Adrenal gland (tissue), 12 donors: ENCODE measurements around the gene DLGAP1. TPM values are rescaled to one million over a fixed set of nuclear protein-coding genes. Genes with fewer than 3 reads are reported as not detected.

ENCODE experiments used
- DNase-seq, 7 donors: peaks; one replicate each; pipeline ENCODE4 v3.0.0-alpha.2; 2019 to 2020
- H3K27ac ChIP-seq, 5 donors: fragments of 200-600 bp; sonication (generic) in 4 of 5; 1 replicate in 3 of 5; 2 replicates in 2 of 5; pipeline versions ENCODE4 v1.5.1 to v1.8.0; 2016 to 2020; ENCODE audit warnings: mild to moderate bottlenecking in 1 of 5
- H3K27me3 ChIP-seq: fragments of 200-600 bp; 2 replicates; pipeline ENCODE4 v1.8.0; 2021
- H3K36me3 ChIP-seq, 2 donors: fragments of 200-600 bp; replicated peaks in 1 of 2; 1 replicate in 1 of 2; 2 replicates in 1 of 2; pipeline versions ENCODE4 v1.5.1 to v1.8.0; 2018 to 2022
- H3K4me1 ChIP-seq, 2 donors: fragments of 200-600 bp; replicated peaks in 1 of 2; 1 replicate in 1 of 2; 2 replicates in 1 of 2; pipeline versions ENCODE4 v1.5.1 to v1.8.0; 2018 to 2021
- H3K4me3 ChIP-seq, 4 donors: fragments of 200-600 bp; sonication (generic) in 3 of 4; one replicate each; pipeline ENCODE4 v1.5.1; 2016 to 2018
- H3K9me3 ChIP-seq, 3 donors: fragments of 200-600 bp; sonication (generic) in 1 of 3; replicated peaks in 1 of 3; 1 replicate in 2 of 3; 2 replicates in 1 of 3; pipeline versions ENCODE4 v1.5.1 to v1.8.0; 2016 to 2021
- POLR2A ChIP-seq, 2 donors: fragments of 450-650 bp; IDR thresholded peaks; one replicate each; pipeline ENCODE4 v1.6.1; 2017; ENCODE audit warnings: antibody characterized with exemption in 2 of 2, mild to moderate bottlenecking in 2 of 2, moderate library complexity in 1 of 2
- WGBS, 4 donors: extraction: QIAGEN DNeasy Blood & Tissue Kit in 2 of 4; methylation state at CpG; one replicate each; pipeline versions ENCODE4 v1.1.5 to v1.1.7; 2013 to 2017; 5-methylcytosine and 5-hydroxymethylcytosine counted together
- intact Hi-C, 2 donors: fragments of 100-400 bp; cut with DNase I; formaldehyde crosslinking; loops; one replicate each; pipeline versions ENCODE4 v1.14.1 to v1.15.0; 2022 to 2023
- polyA plus RNA-seq, 3 donors: library from polyadenylated mRNA; stranded (reverse); fragments of 200-250 nt in 2 of 3; fragments of 350-450 nt in 1 of 3; fragmentation: Illumina TruSeq in 1 of 3; extraction: RNeasy Lipid Tissue Mini Kit (QIAGEN cat#74804) in 1 of 3; gene quantifications; one replicate each; pipeline ENCODE4 v1.2.3, GENCODE V29; 2013 to 2014
- total RNA-seq, 9 donors: library from RNA; depleted of rRNA in 4 of 9; stranded (reverse); fragments of >200 nt in 4 of 9; fragments of 120-200 nt in 1 of 9; fragmentation: NEBNext Ultra II Directional in 1 of 9; extraction: Animal tissue kit (Norgen Biotek cat#: 25700) in 1 of 9; gene quantifications; one replicate each; pipeline versions ENCODE4 v1.1.0 to v1.2.4, GENCODE V29; 2013 to 2023
- TF ChIP-seq, protein P1 (sequence below), 6 experiments: fragments of 450-650 bp in 4 of 6; fragments of 200-600 bp in 2 of 6; sonication (generic) in 1 of 6; IDR thresholded peaks; 1 replicate in 5 of 6; 2 replicates in 1 of 6; pipeline versions ENCODE4 v1.5.1 to v1.8.0; 2016 to 2021; ENCODE audit warnings: antibody characterized with exemption in 6 of 6, mild to moderate bottlenecking in 2 of 6, moderate library complexity in 1 of 6
- donor health status: healthy with polysubstance abuse.
- donor health status: Bipolar disorder and iron deficiency.
- donor health status: DM: yes; HTN: yes; CAD: no.
- donor health status: DM: no; HTN: no; CAD: no.
- donor health status: DM: no; HTN: no; CAD: no.
- donor health status: DM: yes; HTN: yes; CAD: no.

The DLGAP1 gene
- total and polyA plus RNA-seq, 12 donors: 1.7 to 30.9 (median 12.9) TPM

DNA sequence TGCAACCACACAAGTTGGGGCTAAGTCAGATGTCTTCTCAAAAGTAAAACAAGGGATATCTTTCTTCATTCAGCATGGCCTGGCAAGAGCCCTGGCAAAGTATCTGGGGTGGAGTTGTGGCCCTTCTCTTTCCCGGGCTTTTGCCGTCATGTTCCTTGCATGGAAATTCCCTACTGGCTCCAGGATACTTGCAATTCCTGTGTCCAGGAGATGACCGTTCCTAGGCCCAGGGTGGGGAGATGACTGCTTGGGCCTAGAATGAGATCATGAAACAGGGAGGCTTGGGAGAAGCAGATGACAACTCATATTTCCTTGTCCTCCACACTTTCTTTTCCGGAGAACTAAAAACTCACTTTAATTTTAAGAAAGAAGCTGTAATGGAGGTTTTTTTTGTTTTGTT lies 944.2 kb downstream of the DLGAP1 start:
- WGBS, 4 donors: 92 to 97% (median 95%) methylated on average over 4 of the region's 4 CpGs
- Histone ChIP-seq H3K27me3 (no peaks in the 10 kb centered on the region), H3K36me3 (no peaks in the 10 kb centered on the region), H3K4me1 (peaks cover 6 to 12% of the 10 kb centered on the region in 2 donors), H3K9me3 (no peaks in the 10 kb centered on the region), H3K4me3 (no peak overlapping the region), H3K27ac (no peak overlapping the region)
- TF ChIP-seq POLR2A (IDR thresholded peaks at IDR 0.05): no peak
- TF ChIP-seq, protein P1, sequence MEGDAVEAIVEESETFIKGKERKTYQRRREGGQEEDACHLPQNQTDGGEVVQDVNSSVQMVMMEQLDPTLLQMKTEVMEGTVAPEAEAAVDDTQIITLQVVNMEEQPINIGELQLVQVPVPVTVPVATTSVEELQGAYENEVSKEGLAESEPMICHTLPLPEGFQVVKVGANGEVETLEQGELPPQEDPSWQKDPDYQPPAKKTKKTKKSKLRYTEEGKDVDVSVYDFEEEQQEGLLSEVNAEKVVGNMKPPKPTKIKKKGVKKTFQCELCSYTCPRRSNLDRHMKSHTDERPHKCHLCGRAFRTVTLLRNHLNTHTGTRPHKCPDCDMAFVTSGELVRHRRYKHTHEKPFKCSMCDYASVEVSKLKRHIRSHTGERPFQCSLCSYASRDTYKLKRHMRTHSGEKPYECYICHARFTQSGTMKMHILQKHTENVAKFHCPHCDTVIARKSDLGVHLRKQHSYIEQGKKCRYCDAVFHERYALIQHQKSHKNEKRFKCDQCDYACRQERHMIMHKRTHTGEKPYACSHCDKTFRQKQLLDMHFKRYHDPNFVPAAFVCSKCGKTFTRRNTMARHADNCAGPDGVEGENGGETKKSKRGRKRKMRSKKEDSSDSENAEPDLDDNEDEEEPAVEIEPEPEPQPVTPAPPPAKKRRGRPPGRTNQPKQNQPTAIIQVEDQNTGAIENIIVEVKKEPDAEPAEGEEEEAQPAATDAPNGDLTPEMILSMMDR (IDR thresholded peaks at IDR 0.05): no peak
- intact Hi-C loops: no loop called here
- DNase-seq: no peak

DNA sequence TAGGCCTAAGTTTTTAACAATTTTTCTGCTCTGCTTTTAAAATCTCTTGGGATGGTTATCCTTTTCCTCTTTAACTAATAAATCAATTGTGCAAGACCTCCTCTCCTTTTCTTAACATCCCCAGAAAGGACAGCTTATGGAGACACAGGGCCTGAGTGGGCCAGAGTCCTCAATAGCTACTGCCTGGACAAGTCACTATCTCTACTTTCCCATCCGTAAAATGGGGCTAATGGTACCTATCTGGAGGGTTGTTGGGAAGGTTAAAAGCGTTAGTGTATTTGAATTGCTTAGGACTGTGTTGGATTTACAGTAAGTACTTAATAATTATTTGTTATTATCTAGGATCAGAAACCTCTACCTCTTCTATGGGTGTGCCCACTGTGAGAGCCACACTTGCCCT lies 945.1 kb downstream of the DLGAP1 start:
- no peak for DNase-seq
- 95 to 97% (median 96%) methylated on average over 2 of the region's 2 CpGs for WGBS, 4 donors
- H3K27me3 ChIP-seq: no peaks in the 10 kb centered on the region
- no peaks in the 10 kb centered on the region for H3K9me3 ChIP-seq
- no peaks in the 10 kb centered on the region for H3K36me3 ChIP-seq
- H3K27ac ChIP-seq: no peak overlapping the region
- TF ChIP-seq POLR2A (IDR thresholded peaks at IDR 0.05): no peak
- TF ChIP-seq, protein P1 (IDR thresholded peaks at IDR 0.05): no peak
- no peak overlapping the region for H3K4me3 ChIP-seq
- intact Hi-C loops: no loop called here
- H3K4me1 ChIP-seq: peaks cover 6 to 12% of the 10 kb centered on the region in 2 donors

DNA sequence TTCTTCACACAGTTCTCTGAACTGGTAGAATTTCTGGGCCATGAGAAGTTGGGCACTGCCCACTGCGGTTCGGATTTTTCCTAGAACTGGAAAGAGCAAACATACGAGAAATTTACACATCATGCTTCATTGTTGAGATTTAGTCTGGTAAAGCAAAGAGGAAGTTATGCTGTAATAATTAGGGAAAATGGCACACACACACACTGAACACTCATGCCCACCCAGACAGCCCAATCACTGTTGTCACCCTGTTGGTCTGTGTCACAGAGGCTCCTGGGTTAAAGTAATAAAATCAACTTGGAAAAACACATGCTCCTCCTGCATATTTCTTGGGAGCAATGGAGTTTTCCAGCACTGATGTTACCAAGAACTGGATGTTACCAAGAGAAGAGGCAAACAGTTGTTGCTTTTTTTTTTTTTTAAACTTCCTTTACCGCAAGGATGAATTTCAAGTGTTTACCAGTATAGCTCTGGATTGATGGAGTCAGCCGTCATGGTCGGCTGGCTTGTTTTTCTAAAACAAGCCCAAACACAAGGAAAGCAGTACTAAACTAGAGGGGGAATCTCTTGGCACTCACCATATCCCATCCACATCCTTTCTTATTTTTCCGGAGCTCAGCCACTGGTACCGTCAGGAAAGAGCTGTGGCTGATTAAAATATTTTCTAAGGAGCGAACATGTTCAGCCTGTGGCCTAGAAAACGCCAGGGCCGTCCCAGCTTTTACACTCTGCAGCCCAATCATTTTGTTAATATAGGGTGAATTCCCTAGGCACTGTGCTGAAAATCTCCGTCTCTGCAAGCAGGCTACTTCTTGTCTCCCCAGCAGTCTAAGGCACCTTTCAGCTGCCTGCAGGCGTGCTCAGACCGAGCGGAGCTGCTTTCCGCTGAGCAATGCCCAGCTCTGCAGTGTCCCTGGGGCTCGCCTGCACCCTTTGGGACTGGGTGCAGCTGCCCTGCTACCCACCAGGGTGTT lies 946.2 kb downstream of the DLGAP1 start:
- no peaks in the 10 kb centered on the region for H3K27me3 ChIP-seq
- no peaks in the 10 kb centered on the region for H3K36me3 ChIP-seq
- peak overlapping the region in 1 of 5 donors; percentile 38 for H3K27ac ChIP-seq
- TF ChIP-seq POLR2A (IDR thresholded peaks at IDR 0.05): no peak
- TF ChIP-seq, protein P1 (IDR thresholded peaks at IDR 0.05): no peak
- peaks cover 6 to 12% of the 10 kb centered on the region in 2 donors for H3K4me1 ChIP-seq
- intact Hi-C loops: no loop called here
- DNase-seq: peak in 1 of 7 donors; percentile 4
- WGBS, 4 donors: 71 to 84% (median 80%) methylated on average over 12 to 17 of the region's 17 CpGs
- H3K4me3 ChIP-seq: no peak overlapping the region
- H3K9me3 ChIP-seq: no peaks in the 10 kb centered on the region

- WGBS, 4 donors: 70 to 98% (median 88%) methylated on average over 5 of the region's 5 CpGs
Measured at GRCh38 chr18:3504637-3505036, 950.5 kb downstream of the DLGAP1 start.

More at GRCh38 chr18:3504637-3505036, 950.5 kb downstream of the DLGAP1 start:
- Histone ChIP-seq H3K27ac (no peak overlapping the region), H3K36me3 (no peaks in the 10 kb centered on the region), H3K4me1 (peaks cover 4 to 22% of the 10 kb centered on the region in 2 donors), H3K27me3 (no peaks in the 10 kb centered on the region), H3K9me3 (no peaks in the 10 kb centered on the region), H3K4me3 (no peak overlapping the region)
- no peak for TF ChIP-seq POLR2A (IDR thresholded peaks at IDR 0.05)
- TF ChIP-seq, protein P1 (IDR thresholded peaks at IDR 0.05): no peak
- intact Hi-C loops: loop anchor here in 1 of 2 donors (5.0 kb wide), 1 partner anchor 78 kb away; no protein-coding TSS in a partner anchor
- no peak for DNase-seq
